K562 (cell line): ENCODE results near the gene BCL2L13. TPM values are rescaled to one million over a fixed set of nuclear protein-coding genes. Genes with fewer than 3 reads are reported as not detected.

Experiments
- CCNT2 ChIP-seq: IDR thresholded peaks from 2 replicates; pipeline ENCODE4 v1.6.1; 2011; ENCODE audit warnings: borderline replicate concordance, low read depth, mild to moderate bottlenecking, moderate library complexity, mixed read lengths, low read length; ENCODE audit not compliant: insufficient read length; ENCODE audit errors: extremely low read depth
- CTBP1 ChIP-seq: fragments of 450-650 bp; IDR thresholded peaks from 2 replicates; pipeline ENCODE4 v1.6.1; 2016; ENCODE audit warnings: borderline replicate concordance
- KDM1A ChIP-seq, 2 experiments: fragments of 450-650 bp; IDR thresholded peaks; 2 replicates each; pipeline ENCODE4 v1.6.1; 2016; ENCODE audit warnings: mild to moderate bottlenecking in 2 of 2
- LEF1 ChIP-seq: fragments of 450-650 bp; IDR thresholded peaks from 2 replicates; pipeline ENCODE4 v1.6.1; 2016; ENCODE audit warnings: mild to moderate bottlenecking
- MAFK ChIP-seq: IDR thresholded peaks from 2 replicates; pipeline ENCODE4 v1.6.1; 2011; ENCODE audit warnings: low read length, improper control_type of control experiment
- MEF2D ChIP-seq: conservative IDR thresholded peaks from 2 replicates; pipeline ENCODE4 v1.6.1; 2016; ENCODE audit warnings: low read depth, missing genetic modification characterization, missing compliant biosample characterization
- MNT ChIP-seq, 2 experiments: fragments of 450-650 bp; conservative IDR thresholded peaks; 2 replicates each; pipeline ENCODE4 v1.6.1; 2017; ENCODE audit warnings: mild to moderate bottlenecking in 2 of 2, moderate library complexity in 2 of 2
- SMAD4 ChIP-seq: fragments of 250-450 bp; sonication (Bioruptor Pico); conservative IDR thresholded peaks from 2 replicates; pipeline ENCODE4 v1.8.0; 2021; ENCODE audit warnings: inconsistent platforms, mild to moderate bottlenecking, moderate library complexity
- SMARCA4 ChIP-seq: fragments of 450-650 bp; IDR thresholded peaks from 2 replicates; pipeline ENCODE4 v1.6.1; 2016
- TSHZ1 ChIP-seq: fragments of 250-450 bp; sonication (Bioruptor Pico); IDR thresholded peaks from 2 replicates; pipeline ENCODE4 v1.4.0; 2020; ENCODE audit warnings: mild to moderate bottlenecking, moderate library complexity
- VEZF1 ChIP-seq: fragments of 200-800 bp; sonication (Bioruptor generic); IDR thresholded peaks from 2 replicates; pipeline ENCODE4 v1.6.1; 2017; ENCODE audit warnings: missing genetic modification characterization, missing compliant biosample characterization
- ZNF316 ChIP-seq: fragments of 450-650 bp; IDR thresholded peaks from 2 replicates; pipeline ENCODE4 v1.6.1; 2016
- ZNF395 ChIP-seq: fragments of 200-800 bp; sonication (Bioruptor generic); IDR thresholded peaks from 2 replicates; pipeline ENCODE4 v1.6.1; 2017; ENCODE audit warnings: missing genetic modification characterization, missing compliant biosample characterization
- ZNF398 ChIP-seq: fragments of 250-450 bp; sonication (Bioruptor Pico); IDR thresholded peaks from 2 replicates; pipeline ENCODE4 v1.8.0; 2021; ENCODE audit warnings: moderate library complexity, mild to moderate bottlenecking, inconsistent platforms
- ZNF584 ChIP-seq: fragments of 200-800 bp; sonication (Bioruptor generic); IDR thresholded peaks from 2 replicates; pipeline ENCODE4 v1.6.1; 2016; ENCODE audit warnings: low read depth, mild to moderate bottlenecking, missing genetic modification characterization, missing compliant biosample characterization
- ZNF589 ChIP-seq: fragments of 200-800 bp; sonication (Bioruptor generic); IDR thresholded peaks from 2 replicates; pipeline ENCODE4 v1.6.1; 2016; ENCODE audit warnings: low read depth, missing genetic modification characterization, missing compliant biosample characterization
- ZNF644 ChIP-seq: fragments of 200-800 bp; sonication (Bioruptor generic); IDR thresholded peaks from 2 replicates; pipeline ENCODE4 v1.6.1; 2016; ENCODE audit warnings: low read depth, missing genetic modification characterization, missing compliant biosample characterization
- polyA plus RNA-seq, 8 experiments: library from polyadenylated mRNA; depleted of rRNA in 4 of 8; stranded (reverse) in 5 of 8; unstranded in 3 of 8; fragments of >200 nt; fragmentation: Nextera tagmentation in 2 of 8; fragmentation: Illumina TruSeq in 1 of 8; extraction: Ambion mirVana in 2 of 8; extraction: Trizol in 1 of 8; gene quantifications; 2 replicates each; pipeline versions ENCODE4 v1.2.1 to v1.2.3, GENCODE V29; 2011 to 2014; ENCODE audit warnings: inconsistent platforms in 1 of 8, missing spikeins in 1 of 8
- total RNA-seq, 7 experiments: library from RNA; depleted of rRNA in 6 of 7; stranded (reverse); fragments of >200 nt in 6 of 7; fragmentation: Illumina TruSeq in 2 of 7; extraction: Trizol in 2 of 7; gene quantifications; 2 replicates each; pipeline versions ENCODE4 v1.2.1 to v1.2.3, GENCODE V29; 2011 to 2021; ENCODE audit warnings: low replicate concordance in 1 of 7

BCL2L13 gene
- total and polyA plus RNA-seq, 9 of the 15 experiments (the other 6 are each of a cell fraction or from before 2014, with no cell fraction given), result 41.5 to 63.4 (median 56.5) TPM

- TF ChIP-seq ZNF398 (CRISPR knock-in tag) (no peak), MNT (conservative IDR thresholded peaks at IDR 0.05) (peak; percentile 55 to 62), ZNF316 (peak; percentile 95), ZNF584 (CRISPR knock-in tag) (peak; percentile 44; the same call in 1 of the 2 replicates), KDM1A (IDR thresholded peaks at IDR 0.05) (0 out of 4 replicates have a peak, but pooled peaks of 1 of the 2 experiments have one; percentile 19), ZNF644 (tag) (peak; percentile 46), SMAD4 (CRISPR knock-in tag) (0 out of 2 replicates have a peak, but pooled peaks have one; percentile 36), MEF2D (tag) (no peak), VEZF1 (CRISPR knock-in tag) (no peak), SMARCA4 (peak; percentile 82), CTBP1 (0 out of 2 replicates have a peak, but pooled peaks have one; percentile 27), CCNT2 (peak; percentile 8), LEF1 (peak; percentile 87), ZNF589 (CRISPR knock-in tag) (peak; percentile 40; the same call in 1 of the 2 replicates), ZNF395 (CRISPR knock-in tag) (peak; percentile 70; the same call in 1 of the 2 replicates), MAFK (peak; percentile 84), TSHZ1 (CRISPR knock-in tag) (0 out of 2 replicates have a peak, but pooled peaks have one; percentile 24)
Observed at GRCh38 chr22:17633217-17633997, 5.2 kb upstream of the BCL2L13 start (continued).
